IMR-90 (cell line): ENCODE measurements around the gene SLC26A11. TPM values are rescaled to one million over a fixed set of nuclear protein-coding genes. Genes with fewer than 3 reads are reported as not detected.
A peak's percentile ranks its signal among the peaks of the same experiment; 100 is the strongest.

ENCODE experiments used
- ATAC-seq: fragments of 200-7000 bp; cut with Tn5 transposase; 2 replicates; pipeline ENCODE4 v1.9.1; 2020; ENCODE audit warnings: low read depth, mild to moderate bottlenecking, moderate library complexity
- BruUV-seq: library from RNA; stranded (reverse); fragments of 400-500 nt; replicated peaks from 2 replicates; lab custom pipeline; 2021; lab: Mats Ljungman, UMichigan
- CTCF ChIA-PET: fragments of 300-600 bp; formaldehyde crosslinking; extraction: SDS; loops from one replicate; lab custom pipeline; 2021; ENCODE audit warnings: antibody characterized with exemption; lab: Yijun Ruan, JAX
- POLR2A ChIA-PET: fragments of 300-600 bp; sonication (Branson Sonifier 250); formaldehyde crosslinking; loops from one replicate; lab custom pipeline; 2022; ENCODE audit warnings: antibody characterized with exemption; ENCODE audit not compliant: unreplicated experiment; lab: Charles Lee
- DNase-seq: peaks from one replicate; pipeline ENCODE4 v3.0.0; 2013
- H2AFZ ChIP-seq: replicated peaks from 2 replicates; pipeline ENCODE3; 2013; ENCODE audit warnings: low read length, mild to moderate bottlenecking; ENCODE audit not compliant: poor library complexity
- H2AK5ac ChIP-seq: 2 replicates; pipeline ENCODE4 v1.6.1; 2013; ENCODE audit warnings: low read depth, low read length, inconsistent platforms
- H2AK9ac ChIP-seq: replicated peaks from 2 replicates; pipeline ENCODE3; 2013; ENCODE audit warnings: mild to moderate bottlenecking, low read depth, low read length, moderate library complexity; ENCODE audit not compliant: poor library complexity
- H2BK120ac ChIP-seq: 2 replicates; pipeline ENCODE4 v1.6.1; 2013; ENCODE audit warnings: low read depth, low read length, inconsistent platforms
- H2BK15ac ChIP-seq: 3 replicates; pipeline ENCODE4 v1.6.1; 2013; ENCODE audit warnings: low read depth, low read length, inconsistent platforms
- H2BK20ac ChIP-seq: 2 replicates; pipeline ENCODE4 v1.6.1; 2013; ENCODE audit warnings: low read depth, mild to moderate bottlenecking, inconsistent platforms, low read length, moderate library complexity
- H2BK5ac ChIP-seq: 2 replicates; pipeline ENCODE4 v1.6.1; 2013; ENCODE audit warnings: mild to moderate bottlenecking, low read depth, low read length, inconsistent platforms; ENCODE audit not compliant: poor library complexity, severe bottlenecking
- H3K14ac ChIP-seq: replicated peaks from 2 replicates; pipeline ENCODE4 v1.6.1; 2013; ENCODE audit warnings: low read depth, low read length, inconsistent platforms
- H3K18ac ChIP-seq: 2 replicates; pipeline ENCODE4 v1.6.1; 2013; ENCODE audit warnings: low read depth, low read length, control low read depth
- H3K23ac ChIP-seq: 2 replicates; pipeline ENCODE4 v1.6.1; 2013; ENCODE audit warnings: low read depth, low read length, inconsistent platforms
- H3K27ac ChIP-seq: 2 replicates; pipeline ENCODE4 v1.5.1; 2013; ENCODE audit warnings: mild to moderate bottlenecking, control low read depth, low read length; ENCODE audit not compliant: insufficient read depth
- H3K27me3 ChIP-seq: 2 replicates; pipeline ENCODE4 v1.6.1; 2013; ENCODE audit warnings: low read length; ENCODE audit not compliant: control insufficient read depth, insufficient read depth
- H3K36me3 ChIP-seq: 2 replicates; pipeline ENCODE4 v1.6.1; 2013; ENCODE audit warnings: low read length, mixed read lengths; ENCODE audit not compliant: control insufficient read depth, insufficient read depth
- H3K4ac ChIP-seq: 2 replicates; pipeline ENCODE4 v1.6.1; 2013; ENCODE audit warnings: low read depth, low read length, inconsistent platforms
- H3K4me1 ChIP-seq: 2 replicates; pipeline ENCODE4 v1.6.1; 2013; ENCODE audit warnings: low read length, mixed read lengths; ENCODE audit not compliant: control insufficient read depth, insufficient read depth
- H3K4me2 ChIP-seq: 2 replicates; pipeline ENCODE4 v1.6.1; 2013; ENCODE audit warnings: low read depth, mild to moderate bottlenecking, control low read depth, low read length, moderate library complexity
- H3K4me3 ChIP-seq: 2 replicates; pipeline ENCODE4 v1.5.1; 2013; ENCODE audit warnings: low read depth, mild to moderate bottlenecking, control low read depth, low read length, moderate library complexity; ENCODE audit not compliant: insufficient read depth
- H3K56ac ChIP-seq: 2 replicates; pipeline ENCODE4 v1.6.1; 2013; ENCODE audit warnings: low read length, inconsistent platforms; ENCODE audit not compliant: insufficient read depth; ENCODE audit errors: extremely low read depth
- H3K79me1 ChIP-seq, 2 experiments: 2 replicates each; pipeline ENCODE4 v1.6.1; 2013; ENCODE audit warnings: low read length in 2 of 2, inconsistent platforms in 1 of 2, low read depth in 1 of 2
- H3K9ac ChIP-seq: 2 replicates; pipeline ENCODE4 v1.6.1; 2013; ENCODE audit warnings: low read depth, low read length, control low read depth
- H3K9me1 ChIP-seq: 2 replicates; pipeline ENCODE4 v1.6.1; 2013; ENCODE audit warnings: low read length, inconsistent platforms; ENCODE audit not compliant: insufficient read depth
- H3K9me3 ChIP-seq: 2 replicates; pipeline ENCODE4 v1.6.1; 2013; ENCODE audit warnings: low read length; ENCODE audit not compliant: control insufficient read depth, insufficient read depth
- H4K20me1 ChIP-seq: 2 replicates; pipeline ENCODE4 v1.6.1; 2013; ENCODE audit warnings: low read length, inconsistent platforms; ENCODE audit not compliant: insufficient read depth
- H4K5ac ChIP-seq: 2 replicates; pipeline ENCODE4 v1.6.1; 2013; ENCODE audit warnings: mild to moderate bottlenecking, low read depth, low read length, control low read depth
- H4K8ac ChIP-seq, 2 experiments: 2 replicates each; pipeline ENCODE4 v1.6.1; 2013; ENCODE audit warnings: low read depth in 2 of 2, low read length in 2 of 2, control low read depth in 1 of 2, inconsistent platforms in 1 of 2
- H4K91ac ChIP-seq: 2 replicates; pipeline ENCODE4 v1.6.1; 2013; ENCODE audit warnings: low read depth, low read length, inconsistent platforms; ENCODE audit not compliant: insufficient read depth
- BHLHE40 ChIP-seq: fragments of 150-350 bp; IDR thresholded peaks from 2 replicates; pipeline ENCODE4 v1.6.1; 2016; ENCODE audit warnings: mild to moderate bottlenecking, low read depth, low read length
- CEBPB ChIP-seq: IDR thresholded peaks from 2 replicates; pipeline ENCODE4 v1.6.1; 2012; ENCODE audit warnings: low read depth, low read length, improper control_type of control experiment
- CHD1 ChIP-seq: IDR thresholded peaks from 2 replicates; pipeline ENCODE4 v1.6.1; 2012; ENCODE audit warnings: low read depth, low read length, improper control_type of control experiment
- CTCF ChIP-seq: conservative IDR thresholded peaks from 2 replicates; pipeline ENCODE4 v1.5.1; 2012; ENCODE audit warnings: mild to moderate bottlenecking, low read depth, low read length, improper control_type of control experiment
- FOS ChIP-seq: fragments of 150-350 bp; IDR thresholded peaks from 2 replicates; pipeline ENCODE4 v1.6.1; 2016; ENCODE audit warnings: low read depth, low read length
- MAFK ChIP-seq: IDR thresholded peaks from 2 replicates; pipeline ENCODE4 v1.6.1; 2012; ENCODE audit warnings: low read depth, low read length, improper control_type of control experiment
- MAZ ChIP-seq: IDR thresholded peaks from 2 replicates; pipeline ENCODE4 v1.6.1; 2012; ENCODE audit warnings: low read depth, mild to moderate bottlenecking, low read length, improper control_type of control experiment, moderate library complexity, borderline replicate concordance
- MXI1 ChIP-seq: IDR thresholded peaks from 2 replicates; pipeline ENCODE4 v1.6.1; 2012; ENCODE audit warnings: low read depth, mild to moderate bottlenecking, low read length, moderate library complexity, borderline replicate concordance
- NFE2L2 ChIP-seq: fragments of 150-350 bp; IDR thresholded peaks from 2 replicates; pipeline ENCODE4 v1.6.1; 2016; ENCODE audit warnings: low read depth, mild to moderate bottlenecking, low read length
- POLR2A ChIP-seq: IDR thresholded peaks from 2 replicates; pipeline ENCODE4 v1.6.1; 2012; ENCODE audit warnings: mild to moderate bottlenecking, low read depth, low read length
- RAD21 ChIP-seq: IDR thresholded peaks from 2 replicates; pipeline ENCODE4 v1.6.1; 2012; ENCODE audit warnings: low read length, improper control_type of control experiment
- RCOR1 ChIP-seq: IDR thresholded peaks from 2 replicates; pipeline ENCODE4 v1.6.1; 2012; ENCODE audit warnings: mild to moderate bottlenecking, low read length, improper control_type of control experiment; ENCODE audit not compliant: insufficient replicate concordance
- RFX5 ChIP-seq: IDR thresholded peaks from 2 replicates; pipeline ENCODE4 v1.8.0; 2012; ENCODE audit warnings: low read depth, mild to moderate bottlenecking, low read length, moderate library complexity
- SMC3 ChIP-seq: fragments of 150-350 bp; IDR thresholded peaks from 2 replicates; pipeline ENCODE4 v1.6.1; 2016; ENCODE audit warnings: low read depth, mild to moderate bottlenecking, antibody characterized with exemption, low read length, moderate library complexity
- USF2 ChIP-seq: fragments of 150-350 bp; IDR thresholded peaks from 2 replicates; pipeline ENCODE4 v1.6.1; 2017; ENCODE audit warnings: mild to moderate bottlenecking, antibody characterized with exemption, low read length, low read depth
- WGBS, 2 experiments: methylation state at CpG; one replicate each; pipeline versions ENCODE4 v1.1.5 to v1.1.7; 2013; ENCODE audit warnings: missing lambda C conversion rate in 2 of 2; ENCODE audit not compliant: insufficient read length in 1 of 2; ENCODE audit errors: extremely low coverage in 2 of 2; 5-methylcytosine and 5-hydroxymethylcytosine counted together
- dilution Hi-C: fragments of 300-500 bp; cut with HindIII; formaldehyde crosslinking; loops from one replicate; pipeline ENCODE4 v1.14.3; 2018; ENCODE audit warnings: low sequenced_read_pairs; ENCODE audit not compliant: unreplicated experiment
- in situ Hi-C: fragments of 300-500 bp; cut with MboI; formaldehyde crosslinking; loops from 3 replicates; pipeline ENCODE4 v1.14.3; 2019; ENCODE audit warnings: low sequenced_read_pairs, inconsistent platforms, mixed read lengths
- intact Hi-C: fragments of 100-400 bp; cut with micrococcal nuclease; formaldehyde crosslinking; loops from 2 replicates; pipeline ENCODE4 v1.10.0; 2022
- polyA plus RNA-seq, 3 experiments: library from polyadenylated mRNA; depleted of rRNA; stranded (reverse); fragments of >200 nt; gene quantifications; 2 replicates each; pipeline ENCODE4 v1.2.3, GENCODE V29; 2012; ENCODE audit warnings: low replicate concordance in 1 of 3
- total RNA-seq: library from RNA; depleted of rRNA; stranded (reverse); fragments of >200 nt; gene quantifications from 2 replicates; pipeline ENCODE4 v1.2.3, GENCODE V29; 2012
- TF ChIP-seq, protein P1 (sequence below): fragments of 150-350 bp; IDR thresholded peaks from 2 replicates; pipeline ENCODE4 v1.6.1; 2016; ENCODE audit warnings: low read depth, mild to moderate bottlenecking, low read length, moderate library complexity, borderline replicate concordance

SLC26A11 gene
- total and polyA plus RNA-seq, 2 of the 4 experiments (the other 2 are of a cell fraction) = 3.2 to 15.6 TPM

- no peaks in the 10 kb centered on the region for H4K20me1 ChIP-seq
These were observed 35.9 kb upstream of the SLC26A11 start for GRCh38 chr17:80184423-80184714.

More at GRCh38 chr17:80184423-80184714, 35.9 kb upstream of the SLC26A11 start:
- Histone ChIP-seq H3K14ac (no peak overlapping the region), H3K23ac (no peak overlapping the region), H2AK5ac (no peak overlapping the region), H3K9me1 (no peaks in the 10 kb centered on the region; the same call in 1 of the 2 replicates), H2AFZ (peak overlapping the region; percentile 14), H3K4ac (no peak overlapping the region), H4K8ac (no peak overlapping the region), H3K36me3 (no peaks in the 10 kb centered on the region), H2BK20ac (no peak overlapping the region), H2BK15ac (no peak overlapping the region), H3K9me3 (no peaks in the 10 kb centered on the region), H3K4me1 (peaks cover 6% of the 10 kb centered on the region), H3K4me2 (no peak overlapping the region), H3K27me3 (peaks cover 17% of the 10 kb centered on the region), H3K56ac (no peak overlapping the region), H4K91ac (no peak overlapping the region), H2BK5ac (no peak overlapping the region), H2AK9ac (no peak overlapping the region), H2BK120ac (no peak overlapping the region), H3K27ac (no peak overlapping the region), H3K9ac (no peak overlapping the region), H3K4me3 (no peak overlapping the region), H3K18ac (no peak overlapping the region), H4K5ac (no peak overlapping the region), H3K79me1 (no peaks in the 10 kb centered on the region)
- dilution Hi-C loops = no loop called here
- DNase-seq = no peak
- no TSS peak for BruUV-seq
- in situ Hi-C loops = no loop called here
- TF ChIP-seq RAD21 (no peak), BHLHE40 (no peak), MAFK (no peak), CTCF (no peak), RFX5 (no peak), CEBPB (no peak), RCOR1 (no peak), CHD1 (no peak), NFE2L2 (no peak), MXI1 (no peak), FOS (no peak), POLR2A (no peak), SMC3 (no peak), USF2 (no peak), MAZ (no peak)
- TF ChIP-seq, protein P1, sequence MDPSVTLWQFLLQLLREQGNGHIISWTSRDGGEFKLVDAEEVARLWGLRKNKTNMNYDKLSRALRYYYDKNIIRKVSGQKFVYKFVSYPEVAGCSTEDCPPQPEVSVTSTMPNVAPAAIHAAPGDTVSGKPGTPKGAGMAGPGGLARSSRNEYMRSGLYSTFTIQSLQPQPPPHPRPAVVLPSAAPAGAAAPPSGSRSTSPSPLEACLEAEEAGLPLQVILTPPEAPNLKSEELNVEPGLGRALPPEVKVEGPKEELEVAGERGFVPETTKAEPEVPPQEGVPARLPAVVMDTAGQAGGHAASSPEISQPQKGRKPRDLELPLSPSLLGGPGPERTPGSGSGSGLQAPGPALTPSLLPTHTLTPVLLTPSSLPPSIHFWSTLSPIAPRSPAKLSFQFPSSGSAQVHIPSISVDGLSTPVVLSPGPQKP = no peak
- ATAC-seq = no peak
- intact Hi-C loops = no loop called here
- POLR2A ChIA-PET = no interaction called here
- WGBS, 2 experiments = 40% methylated on average over 4 of the region's 10 CpGs; no CpG with 5 or more reads in 1 of the 2 experiments
- CTCF ChIA-PET = interaction anchor here (0.7 to 1.5 kb wide), 2 partner anchors 11 to 12 kb away, joined by 3 read pairs; no protein-coding TSS in a partner anchor
